GM21825 (cell line): ENCODE data around the gene BTNL2.
"Not testable (repeated sequence)": the region's sequence is repeated elsewhere in the genome, so short reads cannot be mapped to it uniquely, and the experiment has no call there.

Source experiments
- ATAC-seq: cut with Tn5 transposase; IDR thresholded peaks from one replicate; pipeline ENCODE4 v1.9.1; 2021; ENCODE audit warnings: mild to moderate bottlenecking, moderate library complexity; ENCODE audit not compliant: unreplicated experiment

Gene BTNL2

DNA sequence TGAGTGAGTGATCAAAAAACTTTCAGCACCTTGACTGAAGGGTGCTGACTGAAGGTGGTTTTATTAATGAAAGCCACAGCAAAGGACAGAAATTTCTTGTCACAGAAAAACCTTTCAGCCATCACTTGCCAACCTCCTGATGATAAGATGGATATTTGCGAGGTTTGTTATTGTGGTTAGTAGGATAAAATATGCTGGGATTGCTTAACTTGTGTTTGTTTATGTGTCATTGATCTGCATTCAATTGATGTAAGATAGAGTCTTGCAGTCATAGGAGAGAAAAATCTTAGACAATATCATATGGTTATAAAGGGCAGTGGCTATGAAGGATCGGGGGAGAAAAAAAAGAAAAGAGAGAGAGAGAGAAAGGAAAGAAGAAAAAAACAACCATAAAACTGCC is 36.5 kb downstream of the BTNL2 start:
- ATAC-seq, result no peak

DNA sequence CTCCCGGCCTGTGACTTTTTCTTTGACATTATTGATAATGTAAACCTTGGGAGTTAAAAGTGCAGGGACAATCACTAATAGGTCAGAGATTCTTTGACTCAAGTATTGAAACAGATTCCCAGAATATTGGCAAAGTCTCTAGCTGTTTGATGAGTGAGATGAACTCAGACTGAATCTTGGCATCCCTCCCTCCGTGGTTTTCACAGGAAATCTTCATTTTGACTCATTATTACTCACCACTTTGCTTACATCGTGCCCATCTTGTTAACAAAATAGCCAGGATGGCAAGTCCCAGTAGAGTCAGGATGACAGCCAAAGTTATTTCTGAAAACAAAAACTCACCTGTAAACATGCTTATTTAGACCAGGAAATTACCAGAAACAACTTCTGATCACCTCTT is 37.3 kb downstream of the BTNL2 start:
- no peak for ATAC-seq

DNA sequence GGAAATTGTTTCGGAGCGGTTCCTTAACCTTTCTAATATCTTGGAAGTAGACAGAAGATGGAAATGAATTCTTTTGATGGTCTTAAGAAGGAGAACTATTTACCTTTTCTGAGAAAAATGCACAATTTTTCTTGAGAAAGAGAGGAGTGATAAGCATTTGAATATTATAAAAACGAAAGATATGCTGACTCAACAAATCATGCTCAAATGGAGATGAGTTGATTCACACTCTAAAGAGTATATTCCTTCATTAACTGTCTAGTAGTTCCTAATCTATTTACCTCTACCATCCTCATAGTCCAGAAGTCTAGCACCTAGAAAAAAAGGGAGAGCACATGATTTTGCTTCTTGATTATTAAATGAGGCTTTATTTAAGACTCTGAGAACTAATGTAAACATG is 39.3 kb downstream of the BTNL2 start:
- ATAC-seq, result no peak

- not testable (repeated sequence) for ATAC-seq
Observed at GRCh38 chr6:32359225-32359624, 47.8 kb downstream of the BTNL2 start.

GRCh38 chr6:32358548-32358947 is 48.4 kb downstream of the BTNL2 start:
- not testable (repeated sequence) for ATAC-seq

DNA sequence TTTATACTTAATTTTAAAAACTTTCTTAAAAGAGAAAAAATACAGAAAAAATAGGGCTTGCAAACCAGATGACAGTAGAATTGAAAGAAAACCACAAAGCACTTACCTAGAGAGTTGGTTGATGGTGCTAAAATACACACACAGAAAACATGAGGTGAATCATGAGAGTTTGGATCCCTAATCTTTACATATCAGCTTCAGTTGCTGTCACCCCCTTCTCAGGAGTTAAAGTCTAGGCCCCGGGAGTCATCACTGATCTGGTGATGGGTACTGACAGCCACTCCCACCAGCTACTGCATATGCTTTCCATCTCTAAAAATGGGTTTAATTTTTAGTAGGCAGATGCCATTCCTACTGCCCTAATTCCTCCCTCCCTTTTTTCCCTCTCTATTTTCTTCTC is 52.0 kb downstream of the BTNL2 start:
- ATAC-seq, result no peak

GRCh38 chr6:32353348-32353747 is 53.6 kb downstream of the BTNL2 start:
- ATAC-seq, result no peak
